Tibial artery (tissue), 4 donors: Measurements from ENCODE around the gene KRTAP5-4.
"Not testable (repeated sequence)": the region's sequence is repeated elsewhere in the genome, so short reads cannot be mapped to it uniquely, and the experiment has no call there.

ENCODE experiments used
- DNase-seq, 2 donors: peaks; one replicate each; pipeline ENCODE4 v3.0.0-alpha.2; 2019
- H3K27ac ChIP-seq, 2 donors: fragments of 200-600 bp; sonication (generic) in 1 of 2; 1 replicate in 1 of 2; 2 replicates in 1 of 2; pipeline ENCODE4 v1.5.1; 2018 to 2019; ENCODE audit warnings: mild to moderate bottlenecking in 1 of 2
- H3K27me3 ChIP-seq, 2 donors: fragments of 200-600 bp; sonication (generic) in 1 of 2; one replicate each; pipeline versions ENCODE4 v1.5.1 to v1.6.0; 2016 to 2019
- H3K36me3 ChIP-seq, 3 donors: fragments of 200-600 bp; sonication (generic) in 2 of 3; one replicate each; pipeline ENCODE4 v1.5.1; 2016 to 2019; ENCODE audit warnings: mild to moderate bottlenecking in 2 of 3
- H3K4me1 ChIP-seq, 4 donors: fragments of 200-600 bp; sonication (generic) in 2 of 4; 1 replicate in 3 of 4; 2 replicates in 1 of 4; pipeline ENCODE4 v1.5.1; 2016 to 2019
- H3K4me3 ChIP-seq, 2 donors: fragments of 200-600 bp; sonication (generic) in 1 of 2; 1 replicate in 1 of 2; 2 replicates in 1 of 2; pipeline ENCODE4 v1.5.1; 2018 to 2019; ENCODE audit warnings: mild to moderate bottlenecking in 2 of 2
- H3K9me3 ChIP-seq, 3 donors: fragments of 200-600 bp; sonication (generic) in 1 of 3; one replicate each; pipeline ENCODE4 v1.5.1; 2016 to 2019
- intact Hi-C: fragments of 100-400 bp; cut with DNase I; formaldehyde crosslinking; loops from one replicate; pipeline ENCODE4 v1.15.0; 2023; ENCODE audit warnings: low total_unique reads
- TF ChIP-seq, protein P1 (sequence below), 2 experiments: fragments of 200-600 bp in 1 of 2; fragments of 450-650 bp in 1 of 2; IDR thresholded peaks; one replicate each; pipeline ENCODE4 v1.5.1; 2017 to 2019; ENCODE audit warnings: antibody characterized with exemption in 2 of 2, mild to moderate bottlenecking in 1 of 2, moderate library complexity in 1 of 2

KRTAP5-4 gene

DNA sequence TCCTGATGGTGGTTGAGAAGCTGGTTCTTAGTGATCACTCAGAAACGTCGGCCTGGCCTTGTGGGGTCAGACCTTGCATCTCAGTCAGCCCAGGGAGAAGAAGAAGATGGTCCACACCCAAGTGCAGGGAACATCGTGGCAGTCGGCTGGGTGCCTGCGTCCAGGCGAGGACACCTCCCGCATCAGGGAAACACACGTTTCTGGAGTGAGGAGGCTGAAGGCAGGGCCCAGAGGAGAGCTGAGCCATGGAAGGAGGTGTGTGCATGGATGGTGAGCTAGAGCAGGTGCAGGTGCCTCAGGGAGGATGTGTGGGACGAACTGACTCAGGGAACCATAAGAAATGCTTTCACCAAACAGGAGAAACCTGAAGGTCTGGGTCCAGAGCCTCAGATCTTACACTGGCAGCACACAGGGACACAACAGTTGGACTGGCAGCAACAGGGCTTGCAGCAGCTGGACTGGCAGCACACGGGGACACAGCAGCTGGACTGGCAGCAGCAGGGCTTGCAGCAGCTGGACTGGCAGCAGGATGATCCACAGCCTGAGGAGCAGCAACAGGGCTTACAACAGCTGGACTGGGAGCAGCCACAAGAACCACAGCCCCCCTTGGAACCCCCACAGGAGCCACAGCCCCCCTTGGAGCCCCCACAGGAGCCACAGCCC lies 24.5 kb downstream of the KRTAP5-4 start:
- no peaks in the 10 kb centered on the region for H3K9me3 ChIP-seq
- TF ChIP-seq, protein P1, sequence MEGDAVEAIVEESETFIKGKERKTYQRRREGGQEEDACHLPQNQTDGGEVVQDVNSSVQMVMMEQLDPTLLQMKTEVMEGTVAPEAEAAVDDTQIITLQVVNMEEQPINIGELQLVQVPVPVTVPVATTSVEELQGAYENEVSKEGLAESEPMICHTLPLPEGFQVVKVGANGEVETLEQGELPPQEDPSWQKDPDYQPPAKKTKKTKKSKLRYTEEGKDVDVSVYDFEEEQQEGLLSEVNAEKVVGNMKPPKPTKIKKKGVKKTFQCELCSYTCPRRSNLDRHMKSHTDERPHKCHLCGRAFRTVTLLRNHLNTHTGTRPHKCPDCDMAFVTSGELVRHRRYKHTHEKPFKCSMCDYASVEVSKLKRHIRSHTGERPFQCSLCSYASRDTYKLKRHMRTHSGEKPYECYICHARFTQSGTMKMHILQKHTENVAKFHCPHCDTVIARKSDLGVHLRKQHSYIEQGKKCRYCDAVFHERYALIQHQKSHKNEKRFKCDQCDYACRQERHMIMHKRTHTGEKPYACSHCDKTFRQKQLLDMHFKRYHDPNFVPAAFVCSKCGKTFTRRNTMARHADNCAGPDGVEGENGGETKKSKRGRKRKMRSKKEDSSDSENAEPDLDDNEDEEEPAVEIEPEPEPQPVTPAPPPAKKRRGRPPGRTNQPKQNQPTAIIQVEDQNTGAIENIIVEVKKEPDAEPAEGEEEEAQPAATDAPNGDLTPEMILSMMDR (IDR thresholded peaks at IDR 0.05): no peak
- intact Hi-C loops: no loop called here
- H3K27me3 ChIP-seq: peaks cover 0 to 24% of the 10 kb centered on the region in 2 donors
- H3K4me1 ChIP-seq: no peaks in the 10 kb centered on the region
- DNase-seq: peak in 1 of 2 donors; percentile 56
- no peak overlapping the region for H3K27ac ChIP-seq
- no peak overlapping the region for H3K4me3 ChIP-seq
- H3K36me3 ChIP-seq: no peaks in the 10 kb centered on the region

DNA sequence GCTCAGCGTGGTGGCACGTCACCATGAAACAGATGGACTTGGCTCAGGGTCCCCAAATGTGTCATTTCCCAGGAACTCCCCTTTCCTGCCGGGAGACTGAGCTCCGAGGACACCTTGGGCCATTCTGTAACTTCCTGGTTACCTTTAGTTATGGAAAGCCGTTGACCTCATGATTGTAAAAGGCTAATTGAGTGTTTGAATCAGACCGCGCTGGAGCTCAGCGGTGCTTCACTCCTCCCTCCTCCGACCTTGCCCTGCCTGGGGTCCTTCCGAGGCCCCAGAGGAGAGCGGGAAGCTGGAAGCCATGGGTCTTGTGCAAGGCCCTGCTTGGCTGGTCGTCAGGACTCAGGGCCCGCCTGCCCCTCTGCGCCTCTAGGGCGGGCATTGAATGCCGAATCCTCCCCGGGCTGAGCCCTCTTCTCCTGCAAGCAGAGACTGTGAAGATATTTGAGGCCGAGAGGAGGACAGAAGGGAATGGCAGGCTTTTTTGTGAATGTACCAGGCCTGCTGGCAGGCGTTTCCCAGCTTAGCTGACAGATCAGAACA lies 25.3 kb downstream of the KRTAP5-4 start:
- intact Hi-C loops, H3K4me3 ChIP-seq, H3K36me3 ChIP-seq, H3K9me3 ChIP-seq, H3K4me1 ChIP-seq, H3K27ac ChIP-seq: not testable (repeated sequence)
- H3K27me3 ChIP-seq: peaks cover 0 to 25% of the 10 kb centered on the region in 2 donors
- peak in 1 of 2 donors; percentile 28 for DNase-seq

DNA sequence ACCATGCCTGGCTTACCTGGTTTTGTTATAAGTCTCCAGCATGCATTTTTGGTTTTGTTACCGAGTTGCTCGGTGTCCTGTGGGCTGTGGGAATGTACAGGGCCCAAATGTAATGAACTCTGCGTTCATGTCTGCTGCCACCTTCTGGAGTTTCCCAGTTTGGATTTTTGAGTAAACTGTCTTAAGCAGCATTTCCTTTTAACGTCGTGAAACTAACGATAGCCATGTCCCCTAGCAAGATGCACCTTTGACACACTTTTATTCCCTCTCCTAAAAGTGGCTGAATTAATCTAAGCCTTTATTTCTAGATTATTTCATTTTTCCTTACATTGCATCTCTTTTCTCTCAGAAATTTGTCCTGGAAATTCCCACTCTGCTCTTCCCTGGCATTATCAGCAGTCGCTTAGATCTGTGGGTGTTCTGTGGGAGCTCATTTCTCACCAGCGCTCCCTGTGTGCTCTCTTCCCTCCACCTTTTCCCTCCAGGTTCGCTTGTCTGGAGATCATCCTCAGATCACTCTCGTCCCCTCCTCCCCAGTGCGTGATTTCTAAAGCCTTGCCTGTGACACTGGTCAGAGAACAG lies 25.9 kb downstream of the KRTAP5-4 start:
- H3K9me3 ChIP-seq, H3K4me1 ChIP-seq, H3K36me3 ChIP-seq, H3K4me3 ChIP-seq, H3K27ac ChIP-seq, intact Hi-C loops, DNase-seq: not testable (repeated sequence)
- H3K27me3 ChIP-seq: peaks cover 0 to 25% of the 10 kb centered on the region in 2 donors

DNA sequence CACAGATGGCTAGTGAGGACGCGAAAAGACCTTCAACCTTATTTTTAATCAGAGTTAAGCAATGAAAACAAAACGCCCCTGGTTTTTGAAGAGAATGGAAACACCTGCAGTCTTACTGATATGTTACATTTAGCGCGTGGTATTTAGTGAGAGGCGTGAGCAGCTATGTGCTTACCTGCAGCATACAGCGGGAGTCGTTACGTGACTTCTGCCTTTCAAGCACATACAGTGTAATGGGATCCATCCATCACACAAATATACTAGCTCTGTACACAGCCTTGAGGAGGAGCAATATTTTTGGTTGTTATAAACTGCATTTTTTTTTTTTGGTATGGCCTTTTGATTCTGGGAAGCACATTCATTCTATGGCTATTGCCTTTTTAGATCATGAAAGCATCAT lies 29.3 kb downstream of the KRTAP5-4 start:
- H3K36me3 ChIP-seq: no peaks in the 10 kb centered on the region
- H3K4me3 ChIP-seq: no peak overlapping the region
- no peak for DNase-seq
- intact Hi-C loops: no loop called here
- peaks cover 0 to 25% of the 10 kb centered on the region in 2 donors for H3K27me3 ChIP-seq
- no peak overlapping the region for H3K27ac ChIP-seq
- TF ChIP-seq, protein P1 (IDR thresholded peaks at IDR 0.05): no peak
- no peaks in the 10 kb centered on the region for H3K4me1 ChIP-seq
- no peaks in the 10 kb centered on the region for H3K9me3 ChIP-seq

DNA sequence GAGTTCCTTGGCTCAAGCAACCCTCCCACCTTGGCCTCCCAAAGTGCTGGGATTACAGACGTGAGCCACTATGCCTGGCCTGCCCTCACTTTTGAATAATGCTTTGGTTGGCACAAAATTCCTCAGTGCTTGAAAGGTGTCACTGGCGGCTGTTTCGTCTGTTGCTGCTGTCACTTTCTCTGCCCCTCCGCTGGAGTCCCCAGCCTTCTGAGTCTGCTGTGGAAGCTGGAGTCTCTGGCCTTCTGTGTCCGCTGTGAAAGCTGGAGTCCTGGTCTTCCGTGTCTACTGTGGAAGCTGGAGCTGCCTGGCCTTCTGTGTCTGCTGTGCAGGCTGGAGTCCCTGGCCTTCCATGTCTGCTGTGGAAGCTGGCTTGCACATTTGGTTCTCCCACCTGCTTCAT lies 31.9 kb downstream of the KRTAP5-4 start:
- DNase-seq: peak in 1 of 2 donors; percentile 42
- no peaks in the 10 kb centered on the region for H3K4me1 ChIP-seq
- H3K27me3 ChIP-seq: peaks cover 0 to 15% of the 10 kb centered on the region in 2 donors
- no peak overlapping the region for H3K4me3 ChIP-seq
- no peaks in the 10 kb centered on the region for H3K9me3 ChIP-seq
- intact Hi-C loops: no loop called here
- H3K27ac ChIP-seq: no peak overlapping the region
- no peaks in the 10 kb centered on the region for H3K36me3 ChIP-seq
- TF ChIP-seq, protein P1 (IDR thresholded peaks at IDR 0.05): no peak

DNA sequence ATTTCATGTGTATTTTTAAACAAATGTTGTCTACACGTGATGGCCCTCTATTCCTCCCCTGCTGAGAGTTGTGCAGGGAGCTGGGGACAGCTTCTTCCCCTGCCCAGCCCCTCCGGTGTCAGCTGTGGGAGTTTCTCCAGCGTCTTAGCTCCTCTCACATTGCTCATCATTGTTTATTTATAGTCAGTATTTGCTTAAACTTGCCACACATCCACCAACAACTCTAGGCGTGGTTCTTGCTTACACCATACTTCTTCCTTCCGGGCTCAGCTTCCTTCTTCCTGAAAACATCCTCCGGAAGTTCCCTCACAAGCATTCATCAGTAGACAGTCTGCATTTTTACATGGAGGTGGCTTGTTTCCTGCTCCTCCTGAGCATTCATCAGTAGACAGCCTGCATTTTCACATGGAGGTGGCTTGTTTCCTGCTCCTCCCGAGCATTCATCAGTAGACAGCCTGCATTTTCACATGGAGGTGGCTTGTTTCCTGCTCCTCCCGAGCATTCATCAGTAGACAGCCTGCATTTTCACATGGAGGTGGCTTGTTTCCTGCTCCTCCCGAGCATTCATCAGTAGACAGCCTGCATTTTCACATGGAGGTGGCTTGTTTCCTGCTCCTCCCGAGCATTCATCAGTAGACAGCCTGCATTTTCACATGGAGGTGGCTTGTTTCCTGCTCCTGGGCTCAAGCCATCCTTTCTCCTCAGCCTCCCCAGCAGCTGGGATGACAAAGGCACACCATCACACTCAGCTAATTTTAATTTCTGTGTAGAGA lies 32.6 kb downstream of the KRTAP5-4 start:
- H3K9me3 ChIP-seq, H3K4me1 ChIP-seq, H3K4me3 ChIP-seq, intact Hi-C loops, H3K36me3 ChIP-seq, H3K27ac ChIP-seq: not testable (repeated sequence)
- H3K27me3 ChIP-seq: peaks cover 0 to 15% of the 10 kb centered on the region in 2 donors
- DNase-seq: peak in 1 of 2 donors; percentile 42

DNA sequence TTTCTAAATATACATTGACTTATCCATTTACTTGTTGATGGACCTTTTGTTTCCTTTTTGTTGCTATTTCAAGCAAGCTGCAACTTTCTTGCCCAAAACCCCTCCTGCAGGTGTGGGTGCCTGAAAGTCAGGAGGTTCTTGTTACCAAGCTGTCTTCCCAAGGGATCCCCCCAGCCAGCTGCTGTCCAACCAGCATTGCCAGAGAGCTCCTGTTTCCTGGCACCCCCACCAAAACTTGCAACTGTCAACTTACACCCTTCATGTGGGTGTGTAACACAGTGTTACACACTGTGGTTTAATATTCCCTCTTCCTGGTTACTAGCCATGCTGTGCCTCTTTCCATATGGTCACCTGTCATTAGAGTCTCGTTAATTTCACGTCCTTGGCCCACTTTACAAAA lies 35.2 kb downstream of the KRTAP5-4 start:
- Histone ChIP-seq H3K9me3 (no peaks in the 10 kb centered on the region), H3K27me3 (no peaks in the 10 kb centered on the region), H3K36me3 (no peaks in the 10 kb centered on the region), H3K4me3 (no peak overlapping the region), H3K27ac (no peak overlapping the region), H3K4me1 (no peaks in the 10 kb centered on the region)
- intact Hi-C loops: no loop called here
- TF ChIP-seq, protein P1 (IDR thresholded peaks at IDR 0.05): no peak
- peak in 1 of 2 donors; percentile 5 for DNase-seq

DNA sequence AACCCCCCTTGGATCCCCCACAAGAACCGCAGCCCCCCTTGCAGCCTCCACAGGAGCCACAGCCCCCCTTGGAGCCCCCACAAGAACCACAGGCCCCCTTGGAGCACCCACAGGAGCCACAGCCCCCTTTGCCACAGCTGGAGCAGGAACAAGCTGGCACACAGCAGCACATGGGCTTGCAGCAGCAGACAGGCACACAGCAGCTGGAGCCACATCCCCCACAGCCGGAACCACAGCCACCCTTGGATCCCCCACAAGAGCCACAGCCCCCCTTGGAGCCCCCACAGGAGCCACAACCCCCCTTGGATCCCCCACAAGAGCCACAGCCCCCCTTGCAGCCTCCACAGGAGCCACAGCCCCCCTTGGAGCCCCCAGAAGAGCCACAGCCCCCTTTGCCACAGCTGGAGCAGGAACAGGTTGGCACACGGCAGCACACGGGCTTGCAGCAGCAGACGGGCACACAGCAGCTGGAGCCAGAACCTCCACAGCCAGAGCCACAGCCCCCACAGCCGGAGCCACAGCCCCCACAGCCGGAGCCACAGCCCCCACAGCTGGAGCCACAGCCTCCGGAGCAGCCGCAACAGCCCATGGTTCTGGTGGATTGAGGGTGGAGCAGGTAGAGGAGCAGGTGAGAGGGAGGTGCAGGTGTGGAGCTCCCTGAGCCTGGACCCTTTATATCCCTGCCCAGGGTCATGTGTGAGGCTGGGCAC lies 37.1 kb downstream of the KRTAP5-4 start, which contains the start of gene KRTAP5-1:
TSS of gene KRTAP5-1 (minus strand) at position 623 of the 710 bp plus-strand sequence. CDS start at position 589, 34 bp downstream.
- intact Hi-C loops: not testable (repeated sequence)

DNA sequence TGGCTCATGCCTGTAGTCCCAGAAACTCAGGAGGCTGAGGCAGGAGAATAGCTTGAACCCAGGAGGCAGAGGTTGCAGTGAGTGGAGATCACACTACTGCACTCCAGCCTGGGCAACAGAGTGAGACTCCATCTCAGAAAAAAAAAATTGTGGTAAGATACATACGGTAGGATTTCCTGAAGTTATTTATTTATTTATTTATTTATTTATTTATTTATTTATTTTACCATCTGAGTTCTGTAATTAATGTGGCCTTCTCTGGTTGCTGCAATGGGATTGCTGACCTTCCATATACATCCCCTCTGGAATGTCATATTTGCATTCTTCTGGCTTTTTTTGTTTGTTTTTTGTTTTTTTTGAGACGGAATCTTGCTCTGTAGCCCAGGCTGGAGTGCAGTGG lies 39.0 kb downstream of the KRTAP5-4 start:
- H3K4me3 ChIP-seq, intact Hi-C loops, H3K27me3 ChIP-seq, H3K36me3 ChIP-seq, H3K9me3 ChIP-seq, H3K27ac ChIP-seq, DNase-seq, H3K4me1 ChIP-seq: not testable (repeated sequence)

More for the DNA sequence above, 37.1 kb downstream of the KRTAP5-4 start, which contains the start of gene KRTAP5-1:
- H3K4me1 ChIP-seq, H3K4me3 ChIP-seq, H3K27me3 ChIP-seq, H3K9me3 ChIP-seq, H3K27ac ChIP-seq, H3K36me3 ChIP-seq: not testable (repeated sequence)
- DNase-seq: peak in 1 of 2 donors; percentile 31
